HepG2 (cell line): ENCODE data around the gene TMEM171. TPM values are rescaled to one million over a fixed set of nuclear protein-coding genes. Genes with fewer than 3 reads are reported as not detected.

ENCODE experiments used
- ATAC-seq: fragments of 200-7000 bp; cut with Tn5 transposase; 3 replicates; pipeline ENCODE4 v1.9.1; 2020; ENCODE audit warnings: mild to moderate bottlenecking, moderate library complexity
- BruUV-seq: library from RNA; stranded (reverse); fragments of 400-500 nt; replicated peaks from 2 replicates; lab custom pipeline; 2021; lab: Mats Ljungman, UMichigan
- CTCF ChIA-PET: fragments of 300-600 bp; formaldehyde crosslinking; extraction: SDS; loops from one replicate; lab custom pipeline; 2021; ENCODE audit warnings: low total read pairs, inconsistent platforms, low intra/inter-chr PET ratio; lab: Yijun Ruan, JAX
- POLR2A ChIA-PET: fragments of 350-600 bp; sonication (Branson Sonifier 250); formaldehyde crosslinking; loops from one replicate; lab custom pipeline; 2020; ENCODE audit warnings: antibody characterized with exemption, inconsistent platforms; lab: Yijun Ruan, JAX
- DNase-seq: peaks from one replicate; pipeline ENCODE4 v3.0.0-alpha.2; 2015; ENCODE audit warnings: low spot score
- FAIRE-seq: peaks from 3 replicates; lab custom pipeline; 2011; peaks lifted over from hg19 to GRCh38; lab: Jason Lieb, UNC
- H2AFZ ChIP-seq: one replicate; pipeline ENCODE4 v1.6.1; 2011; ENCODE audit warnings: low read length, inconsistent platforms
- H3K27ac ChIP-seq: fragments of 300-600 bp; 3 replicates; pipeline ENCODE4 v1.8.0; 2011; ENCODE audit warnings: mixed run types, mild to moderate bottlenecking, mixed read lengths, low read length, inconsistent platforms; ENCODE audit not compliant: insufficient read depth; ENCODE audit errors: extremely low read length
- H3K27me3 ChIP-seq, 2 experiments: fragments of 200-600 bp in 1 of 2; 2 replicates in 1 of 2; 3 replicates in 1 of 2; pipeline versions ENCODE4 v1.6.0 to v1.8.0; 2011; ENCODE audit warnings: low read length in 2 of 2, mild to moderate bottlenecking in 2 of 2, moderate library complexity in 2 of 2, inconsistent platforms in 1 of 2; ENCODE audit not compliant: insufficient read depth in 2 of 2, control insufficient read depth in 1 of 2
- H3K36me3 ChIP-seq, 2 experiments: fragments of 200-600 bp in 1 of 2; replicated peaks in 1 of 2; 2 replicates in 1 of 2; 3 replicates in 1 of 2; pipeline versions ENCODE4 v1.5.1 to v1.8.0; 2011; ENCODE audit warnings: low read length in 2 of 2, inconsistent platforms in 1 of 2; ENCODE audit not compliant: insufficient read depth in 2 of 2, control insufficient read depth in 1 of 2
- H3K4me1 ChIP-seq: 2 replicates; pipeline ENCODE4 v1.5.1; 2012; ENCODE audit warnings: low read length, inconsistent platforms; ENCODE audit not compliant: insufficient read depth
- H3K4me2 ChIP-seq: 2 replicates; pipeline ENCODE4 v1.6.0; 2011; ENCODE audit warnings: low read depth, low read length, inconsistent platforms
- H3K4me3 ChIP-seq, 3 experiments: fragments of 200-600 bp in 1 of 3; sonication (generic), shearing (Covaris generic) in 1 of 3; replicated peaks in 1 of 3; 2 replicates each; pipeline ENCODE4 v1.5.1; 2011 to 2016; ENCODE audit warnings: low read length in 3 of 3, inconsistent platforms in 2 of 3, low read depth in 2 of 3, mild to moderate bottlenecking in 2 of 3, control low read depth in 1 of 3, mixed read lengths in 1 of 3; ENCODE audit not compliant: insufficient read depth in 1 of 3
- H3K79me2 ChIP-seq: one replicate; pipeline ENCODE4 v1.6.1; 2011; ENCODE audit warnings: low read length, inconsistent platforms; ENCODE audit not compliant: insufficient read depth
- H3K9ac ChIP-seq: 2 replicates; pipeline ENCODE4 v1.6.0; 2011; ENCODE audit warnings: mild to moderate bottlenecking, low read depth, low read length, inconsistent platforms; ENCODE audit not compliant: insufficient read depth
- H3K9me3 ChIP-seq: 2 replicates; pipeline ENCODE4 v1.5.1; 2012; ENCODE audit warnings: mild to moderate bottlenecking, low read length
- H4K20me1 ChIP-seq: 2 replicates; pipeline ENCODE4 v1.6.0; 2011; ENCODE audit warnings: inconsistent platforms, mild to moderate bottlenecking, low read length, moderate library complexity; ENCODE audit not compliant: insufficient read depth
- CHD4 ChIP-seq: fragments of 200-600 bp; sonication (generic); IDR thresholded peaks from 2 replicates; pipeline ENCODE4 v1.7.0; 2017; ENCODE audit warnings: mild to moderate bottlenecking, low read length, borderline replicate concordance
- HOXA3 ChIP-seq: sonication (generic); formaldehyde crosslinking; IDR thresholded peaks from 2 replicates; pipeline ENCODE4 v1.5.0; 2020; ENCODE audit warnings: missing genetic modification reagents
- KDM2A ChIP-seq: sonication (generic); formaldehyde crosslinking; IDR thresholded peaks from 2 replicates; pipeline ENCODE4 v1.4.0; 2020; ENCODE audit warnings: low read depth, missing genetic modification reagents, borderline replicate concordance
- NR2C2 ChIP-seq: sonication (generic); formaldehyde crosslinking; IDR thresholded peaks from 2 replicates; pipeline ENCODE4 v1.4.0; 2020; ENCODE audit warnings: missing genetic modification reagents, mild to moderate bottlenecking, moderate library complexity, borderline replicate concordance
- NR3C1 ChIP-seq: sonication (generic); formaldehyde crosslinking; IDR thresholded peaks from 2 replicates; pipeline ENCODE4 v1.4.0; 2020; ENCODE audit warnings: missing genetic modification reagents
- PITX1 ChIP-seq: sonication (generic); formaldehyde crosslinking; IDR thresholded peaks from 2 replicates; pipeline ENCODE4 v1.5.1; 2020; ENCODE audit warnings: mild to moderate bottlenecking, missing genetic modification reagents
- SALL1 ChIP-seq: sonication (generic); formaldehyde crosslinking; IDR thresholded peaks from 2 replicates; pipeline ENCODE4 v1.8.0; 2022; ENCODE audit warnings: mild to moderate bottlenecking, missing genetic modification reagents
- SNAPC2 ChIP-seq: sonication (generic); formaldehyde crosslinking; IDR thresholded peaks from 2 replicates; pipeline ENCODE4 v1.8.1; 2022; ENCODE audit warnings: mild to moderate bottlenecking, missing genetic modification reagents
- ZNF264 ChIP-seq: sonication (generic); formaldehyde crosslinking; IDR thresholded peaks from 2 replicates; pipeline ENCODE4 v1.4.0; 2020; ENCODE audit warnings: missing genetic modification reagents
- ZNF598 ChIP-seq: sonication (generic); formaldehyde crosslinking; IDR thresholded peaks from 2 replicates; pipeline ENCODE4 v1.5.1; 2020; ENCODE audit warnings: mild to moderate bottlenecking, missing genetic modification reagents, borderline replicate concordance
- ZNF761 ChIP-seq: sonication (generic); formaldehyde crosslinking; conservative IDR thresholded peaks from 2 replicates; pipeline ENCODE4 v1.4.0; 2020; ENCODE audit warnings: mild to moderate bottlenecking, missing genetic modification reagents
- ZNF775 ChIP-seq: sonication (generic); formaldehyde crosslinking; IDR thresholded peaks from 2 replicates; pipeline ENCODE4 v1.4.0; 2020; ENCODE audit warnings: missing genetic modification reagents, mild to moderate bottlenecking, moderate library complexity, borderline replicate concordance
- WGBS: methylation state at CpG from one replicate; pipeline ENCODE4 v1.1.6; 2017; ENCODE audit warnings: low lambda C conversion rate; 5-methylcytosine and 5-hydroxymethylcytosine counted together
- in situ Hi-C: cut with HindIII; loops from 2 replicates; pipeline ENCODE4 v1.10.0; 2017; ENCODE audit warnings: low pct_unique_long_range_greater_than_20kb; ENCODE audit not compliant: extremely low pct_ligation_motif_present
- intact Hi-C: fragments of 100-400 bp; cut with micrococcal nuclease; formaldehyde crosslinking; loops from one replicate; pipeline ENCODE4 v1.10.0; 2022; ENCODE audit not compliant: unreplicated experiment
- polyA plus RNA-seq, 8 experiments: library from polyadenylated mRNA; depleted of rRNA in 3 of 8; stranded (reverse) in 7 of 8; unstranded in 1 of 8; fragments of >200 nt; fragmentation: Illumina TruSeq in 4 of 8; extraction: Trizol in 4 of 8; gene quantifications; 2 replicates each; pipeline versions ENCODE4 v1.2.1 to v1.2.3, GENCODE V29; 2011 to 2016; ENCODE audit warnings: low read depth in 4 of 8, missing spikeins in 1 of 8, mixed read lengths in 1 of 8; ENCODE audit not compliant: insufficient read depth in 1 of 8
- total RNA-seq, 5 experiments: library from RNA; depleted of rRNA; stranded (reverse); fragments of >200 nt; fragmentation: Illumina TruSeq; extraction: Trizol; gene quantifications; 2 replicates each; pipeline ENCODE4 v1.2.3, GENCODE V29; 2016; ENCODE audit warnings: low read depth in 1 of 5
- TF ChIP-seq, protein P1 (sequence below): sonication (generic); formaldehyde crosslinking; IDR thresholded peaks from 2 replicates; pipeline ENCODE4 v1.4.0; 2020; ENCODE audit warnings: missing genetic modification reagents, borderline replicate concordance
- TF ChIP-seq, protein P2 (sequence below): sonication (generic); formaldehyde crosslinking; IDR thresholded peaks from 2 replicates; pipeline ENCODE4 v1.4.0; 2020; ENCODE audit warnings: missing genetic modification reagents

TMEM171 gene
- total and polyA plus RNA-seq, 2 of the 13 experiments (the other 11 are each of a cell fraction or from before 2014, with no cell fraction given) = 0.12 TPM; not detected in 1

DNA sequence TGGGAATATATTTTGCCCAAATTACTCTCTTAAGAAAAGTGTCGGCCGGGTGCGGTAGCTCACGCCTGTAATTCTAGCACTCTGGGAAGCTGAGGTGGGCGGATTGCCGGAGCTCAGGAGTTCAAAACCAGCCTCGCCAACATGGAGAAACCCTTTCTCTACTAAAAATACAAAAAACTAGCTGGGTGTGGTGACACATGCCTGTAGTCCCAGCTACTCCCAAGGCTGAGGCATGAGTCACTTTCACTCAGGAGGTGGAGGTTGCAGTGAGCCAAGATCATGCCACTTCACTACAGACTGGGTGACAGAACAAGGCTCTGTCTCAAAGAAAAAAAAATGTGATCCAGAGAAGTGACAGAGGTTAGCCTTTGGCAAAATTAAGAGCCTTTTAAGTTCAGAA is 26.4 kb upstream of the TMEM171 start:
- H2AFZ ChIP-seq = no peak overlapping the region
- ChIA-PET CTCF (no interaction called here), POLR2A (no interaction called here)
- no peak overlapping the region for H3K4me2 ChIP-seq
- no peaks in the 10 kb centered on the region for H3K36me3 ChIP-seq
- WGBS = 97% methylated on average over 7 of the region's 7 CpGs
- no peak for TF ChIP-seq ZNF775 (CRISPR knock-in tag)
- TF ChIP-seq, protein P1, sequence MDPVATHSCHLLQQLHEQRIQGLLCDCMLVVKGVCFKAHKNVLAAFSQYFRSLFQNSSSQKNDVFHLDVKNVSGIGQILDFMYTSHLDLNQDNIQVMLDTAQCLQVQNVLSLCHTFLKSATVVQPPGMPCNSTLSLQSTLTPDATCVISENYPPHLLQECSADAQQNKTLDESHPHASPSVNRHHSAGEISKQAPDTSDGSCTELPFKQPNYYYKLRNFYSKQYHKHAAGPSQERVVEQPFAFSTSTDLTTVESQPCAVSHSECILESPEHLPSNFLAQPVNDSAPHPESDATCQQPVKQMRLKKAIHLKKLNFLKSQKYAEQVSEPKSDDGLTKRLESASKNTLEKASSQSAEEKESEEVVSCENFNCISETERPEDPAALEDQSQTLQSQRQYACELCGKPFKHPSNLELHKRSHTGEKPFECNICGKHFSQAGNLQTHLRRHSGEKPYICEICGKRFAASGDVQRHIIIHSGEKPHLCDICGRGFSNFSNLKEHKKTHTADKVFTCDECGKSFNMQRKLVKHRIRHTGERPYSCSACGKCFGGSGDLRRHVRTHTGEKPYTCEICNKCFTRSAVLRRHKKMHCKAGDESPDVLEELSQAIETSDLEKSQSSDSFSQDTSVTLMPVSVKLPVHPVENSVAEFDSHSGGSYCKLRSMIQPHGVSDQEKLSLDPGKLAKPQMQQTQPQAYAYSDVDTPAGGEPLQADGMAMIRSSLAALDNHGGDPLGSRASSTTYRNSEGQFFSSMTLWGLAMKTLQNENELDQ (CRISPR knock-in tag) = no peak
- TF ChIP-seq PITX1 = no peak
- TF ChIP-seq SNAPC2 (CRISPR knock-in tag) = no peak
- no peak for TF ChIP-seq NR3C1 (CRISPR knock-in tag)
- no peak for TF ChIP-seq ZNF264 (CRISPR knock-in tag)
- TF ChIP-seq, protein P2, sequence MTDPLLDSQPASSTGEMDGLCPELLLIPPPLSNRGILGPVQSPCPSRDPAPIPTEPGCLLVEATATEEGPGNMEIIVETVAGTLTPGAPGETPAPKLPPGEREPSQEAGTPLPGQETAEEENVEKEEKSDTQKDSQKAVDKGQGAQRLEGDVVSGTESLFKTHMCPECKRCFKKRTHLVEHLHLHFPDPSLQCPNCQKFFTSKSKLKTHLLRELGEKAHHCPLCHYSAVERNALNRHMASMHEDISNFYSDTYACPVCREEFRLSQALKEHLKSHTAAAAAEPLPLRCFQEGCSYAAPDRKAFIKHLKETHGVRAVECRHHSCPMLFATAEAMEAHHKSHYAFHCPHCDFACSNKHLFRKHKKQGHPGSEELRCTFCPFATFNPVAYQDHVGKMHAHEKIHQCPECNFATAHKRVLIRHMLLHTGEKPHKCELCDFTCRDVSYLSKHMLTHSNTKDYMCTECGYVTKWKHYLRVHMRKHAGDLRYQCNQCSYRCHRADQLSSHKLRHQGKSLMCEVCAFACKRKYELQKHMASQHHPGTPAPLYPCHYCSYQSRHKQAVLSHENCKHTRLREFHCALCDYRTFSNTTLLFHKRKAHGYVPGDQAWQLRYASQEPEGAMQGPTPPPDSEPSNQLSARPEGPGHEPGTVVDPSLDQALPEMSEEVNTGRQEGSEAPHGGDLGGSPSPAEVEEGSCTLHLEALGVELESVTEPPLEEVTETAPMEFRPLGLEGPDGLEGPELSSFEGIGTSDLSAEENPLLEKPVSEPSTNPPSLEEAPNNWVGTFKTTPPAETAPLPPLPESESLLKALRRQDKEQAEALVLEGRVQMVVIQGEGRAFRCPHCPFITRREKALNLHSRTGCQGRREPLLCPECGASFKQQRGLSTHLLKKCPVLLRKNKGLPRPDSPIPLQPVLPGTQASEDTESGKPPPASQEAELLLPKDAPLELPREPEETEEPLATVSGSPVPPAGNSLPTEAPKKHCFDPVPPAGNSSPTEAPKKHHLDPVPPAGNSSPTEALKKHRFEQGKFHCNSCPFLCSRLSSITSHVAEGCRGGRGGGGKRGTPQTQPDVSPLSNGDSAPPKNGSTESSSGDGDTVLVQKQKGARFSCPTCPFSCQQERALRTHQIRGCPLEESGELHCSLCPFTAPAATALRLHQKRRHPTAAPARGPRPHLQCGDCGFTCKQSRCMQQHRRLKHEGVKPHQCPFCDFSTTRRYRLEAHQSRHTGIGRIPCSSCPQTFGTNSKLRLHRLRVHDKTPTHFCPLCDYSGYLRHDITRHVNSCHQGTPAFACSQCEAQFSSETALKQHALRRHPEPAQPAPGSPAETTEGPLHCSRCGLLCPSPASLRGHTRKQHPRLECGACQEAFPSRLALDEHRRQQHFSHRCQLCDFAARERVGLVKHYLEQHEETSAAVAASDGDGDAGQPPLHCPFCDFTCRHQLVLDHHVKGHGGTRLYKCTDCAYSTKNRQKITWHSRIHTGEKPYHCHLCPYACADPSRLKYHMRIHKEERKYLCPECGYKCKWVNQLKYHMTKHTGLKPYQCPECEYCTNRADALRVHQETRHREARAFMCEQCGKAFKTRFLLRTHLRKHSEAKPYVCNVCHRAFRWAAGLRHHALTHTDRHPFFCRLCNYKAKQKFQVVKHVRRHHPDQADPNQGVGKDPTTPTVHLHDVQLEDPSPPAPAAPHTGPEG (CRISPR knock-in tag) = no peak
- no peak for TF ChIP-seq CHD4
- no peak for TF ChIP-seq ZNF761 (CRISPR knock-in tag)
- no peak for TF ChIP-seq SALL1 (CRISPR knock-in tag)
- TF ChIP-seq NR2C2 (CRISPR knock-in tag) = no peak
- no peak for TF ChIP-seq KDM2A (CRISPR knock-in tag)
- no peak for TF ChIP-seq ZNF598
- no peak for TF ChIP-seq HOXA3 (CRISPR knock-in tag)
- no peak for FAIRE-seq
- no peaks in the 10 kb centered on the region for H3K79me2 ChIP-seq
- H3K9ac ChIP-seq = no peak overlapping the region
- intact Hi-C loops = no loop called here
- in situ Hi-C loops = no loop called here
- ATAC-seq = no peak
- no peak overlapping the region for H3K4me3 ChIP-seq
- no TSS peak for BruUV-seq
- no peaks in the 10 kb centered on the region for H4K20me1 ChIP-seq
- no peak overlapping the region for H3K27ac ChIP-seq
- H3K4me1 ChIP-seq = no peaks in the 10 kb centered on the region
- no peak for DNase-seq
- no peaks in the 10 kb centered on the region for H3K9me3 ChIP-seq
- no peaks in the 10 kb centered on the region for H3K27me3 ChIP-seq
